ENCODE measurements around the gene GMCL1.

DNA sequence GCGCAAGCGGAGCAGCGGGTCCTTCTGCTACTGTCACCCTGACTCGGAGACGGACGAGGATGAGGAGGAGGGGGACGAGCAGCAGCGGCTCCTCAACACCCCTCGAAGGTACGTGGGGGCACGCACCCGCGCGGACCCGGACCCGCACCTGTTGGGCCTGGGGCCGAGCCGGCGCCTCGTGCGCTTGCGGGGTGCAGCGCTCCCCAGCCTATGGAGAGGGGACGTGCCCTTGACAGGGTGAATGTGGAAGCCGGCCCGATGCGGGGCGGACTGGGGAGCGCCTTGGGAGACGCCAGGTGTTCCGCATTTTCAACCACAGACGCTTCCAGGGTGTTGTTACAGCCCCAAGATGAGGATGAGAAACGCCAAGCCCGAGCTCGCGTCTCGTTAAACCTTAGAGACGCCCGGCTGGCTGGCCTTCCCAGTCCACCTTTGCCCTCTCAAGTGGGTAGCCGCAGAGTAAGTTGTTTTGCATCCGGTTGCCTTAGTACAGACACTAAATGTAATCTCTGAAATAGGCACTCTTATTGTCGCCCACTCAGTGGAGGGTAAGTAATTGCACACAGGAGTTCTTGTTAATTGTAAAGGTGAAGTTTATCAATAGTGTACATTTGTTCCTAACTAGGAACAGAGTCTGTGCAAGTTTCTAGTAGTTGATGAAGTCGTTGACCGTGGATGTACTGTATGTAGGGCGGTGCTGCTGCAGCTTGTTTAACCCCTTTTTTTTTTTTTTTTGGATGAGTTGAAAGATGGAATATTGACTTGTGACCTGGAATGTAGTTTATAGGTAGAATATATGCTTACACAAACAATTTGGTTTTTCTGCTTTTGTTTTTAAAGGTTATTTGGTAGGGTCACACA, 815 bp downstream of the GMCL1 start:
- no peak for TF ChIP-seq POLR2A (IDR thresholded peaks at IDR 0.05)
- TF ChIP-seq, protein P1, sequence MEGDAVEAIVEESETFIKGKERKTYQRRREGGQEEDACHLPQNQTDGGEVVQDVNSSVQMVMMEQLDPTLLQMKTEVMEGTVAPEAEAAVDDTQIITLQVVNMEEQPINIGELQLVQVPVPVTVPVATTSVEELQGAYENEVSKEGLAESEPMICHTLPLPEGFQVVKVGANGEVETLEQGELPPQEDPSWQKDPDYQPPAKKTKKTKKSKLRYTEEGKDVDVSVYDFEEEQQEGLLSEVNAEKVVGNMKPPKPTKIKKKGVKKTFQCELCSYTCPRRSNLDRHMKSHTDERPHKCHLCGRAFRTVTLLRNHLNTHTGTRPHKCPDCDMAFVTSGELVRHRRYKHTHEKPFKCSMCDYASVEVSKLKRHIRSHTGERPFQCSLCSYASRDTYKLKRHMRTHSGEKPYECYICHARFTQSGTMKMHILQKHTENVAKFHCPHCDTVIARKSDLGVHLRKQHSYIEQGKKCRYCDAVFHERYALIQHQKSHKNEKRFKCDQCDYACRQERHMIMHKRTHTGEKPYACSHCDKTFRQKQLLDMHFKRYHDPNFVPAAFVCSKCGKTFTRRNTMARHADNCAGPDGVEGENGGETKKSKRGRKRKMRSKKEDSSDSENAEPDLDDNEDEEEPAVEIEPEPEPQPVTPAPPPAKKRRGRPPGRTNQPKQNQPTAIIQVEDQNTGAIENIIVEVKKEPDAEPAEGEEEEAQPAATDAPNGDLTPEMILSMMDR (IDR thresholded peaks at IDR 0.05), result no peak
